Daoy (cell line): ENCODE results near the gene SRC. TPM values are rescaled to one million over a fixed set of nuclear protein-coding genes. Genes with fewer than 3 reads are reported as not detected.
A peak's percentile ranks its signal among the peaks of the same experiment; 100 is the strongest.

ENCODE experiments used
- DNase-seq: peaks from one replicate; pipeline ENCODE4 v3.0.0-alpha.2; 2015; ENCODE audit warnings: low read depth
- total RNA-seq: library from RNA; depleted of rRNA; stranded (reverse); fragments of >200 nt; shearing (Covaris generic); gene quantifications from 2 replicates; pipeline ENCODE4 v1.2.3, GENCODE V29; 2014

Gene SRC
- total RNA-seq, 1 experiment from 2014 or later: 9.5 TPM

GRCh38 chr20:37381621-37382471, 35.9 kb downstream of the SRC start:
- no peak for DNase-seq

- DNase-seq: no peak
These were observed 36.7 kb downstream of the SRC start for GRCh38 chr20:37382482-37383120.

- DNase-seq: peak; percentile 85
These were observed 37.5 kb downstream of the SRC start for GRCh38 chr20:37383229-37383989.

GRCh38 chr20:37384683-37385174, 38.8 kb downstream of the SRC start:
- DNase-seq: peak; percentile 75

- DNase-seq: no peak
These were observed 39.2 kb downstream of the SRC start for GRCh38 chr20:37385176-37385575.

- no peak for DNase-seq
These were observed 39.9 kb downstream of the SRC start for GRCh38 chr20:37385659-37386504.

GRCh38 chr20:37386505-37387251, 40.7 kb downstream of the SRC start:
- no peak for DNase-seq

- no peak for DNase-seq
These were observed 41.8 kb downstream of the SRC start for GRCh38 chr20:37387519-37388269.

- DNase-seq: no peak
These were observed 42.9 kb downstream of the SRC start for GRCh38 chr20:37388831-37389230.

GRCh38 chr20:37389241-37389747, 43.4 kb downstream of the SRC start:
- no peak for DNase-seq

- no peak for DNase-seq
These were observed 43.9 kb downstream of the SRC start for GRCh38 chr20:37389844-37390275.

GRCh38 chr20:37390503-37390890, 44.6 kb downstream of the SRC start:
- no peak for DNase-seq

GRCh38 chr20:37390891-37391525, 45.1 kb downstream of the SRC start:
- no peak for DNase-seq

GRCh38 chr20:37392441-37393195, 46.7 kb downstream of the SRC start:
- DNase-seq: no peak

GRCh38 chr20:37393196-37393862, 47.4 kb downstream of the SRC start:
- DNase-seq: no peak

- no peak for DNase-seq
These were observed 48.1 kb downstream of the SRC start for GRCh38 chr20:37393863-37394542.
